KOPT-K1 (cell line): ENCODE data around the gene YIF1A.
"Not testable (repeated sequence)": the region's sequence is repeated elsewhere in the genome, so short reads cannot be mapped to it uniquely, and the experiment has no call there.

Source experiments
- H3K27ac ChIP-seq: fragments of 200-600 bp; sonication (generic); 2 replicates; pipeline ENCODE4 v1.5.1; 2016; ENCODE audit warnings: antibody characterized with exemption, mild to moderate bottlenecking, low read depth, low read length; ENCODE audit not compliant: poor library complexity, severe bottlenecking
- H3K36me3 ChIP-seq: fragments of 200-600 bp; sonication (generic); 2 replicates; pipeline ENCODE4 v1.5.1; 2017; ENCODE audit warnings: antibody characterized with exemption, mild to moderate bottlenecking, low read length, moderate library complexity; ENCODE audit not compliant: insufficient read depth
- H3K9me3 ChIP-seq: fragments of 200-600 bp; sonication (generic); 2 replicates; pipeline ENCODE4 v1.5.1; 2017; ENCODE audit warnings: antibody characterized with exemption, low read length, mild to moderate bottlenecking; ENCODE audit not compliant: insufficient read depth, poor library complexity, severe bottlenecking

YIF1A gene

GRCh38 chr11:66317322-66317722, 28.4 kb upstream of the YIF1A start:
- Histone ChIP-seq H3K27ac (peak overlapping the region; percentile 98), H3K36me3 (no peaks in the 10 kb centered on the region), H3K9me3 (no peaks in the 10 kb centered on the region)

GRCh38 chr11:66316849-66317251, 27.9 kb upstream of the YIF1A start, which contains the start of gene CD248:
Gene CD248 (minus strand): TSS chr11:66317044. CDS start chr11:66317027, 17 bp downstream.
- Histone ChIP-seq H3K9me3 (no peaks in the 10 kb centered on the region), H3K27ac (peak within 1 kb of the TSS; percentile 98), H3K36me3 (no peaks in the 10 kb centered on the region)

GRCh38 chr11:66315921-66316811, 27.2 kb upstream of the YIF1A start:
- Histone ChIP-seq H3K9me3 (no peaks in the 10 kb centered on the region), H3K27ac (peak overlapping the region; percentile 98), H3K36me3 (no peaks in the 10 kb centered on the region)

GRCh38 chr11:66315498-66315885, 26.5 kb upstream of the YIF1A start:
- H3K36me3 ChIP-seq: no peaks in the 10 kb centered on the region
- H3K9me3 ChIP-seq: no peaks in the 10 kb centered on the region
- peak overlapping the region; percentile 98 for H3K27ac ChIP-seq

- peak overlapping the region; percentile 88 for H3K27ac ChIP-seq
- H3K36me3 ChIP-seq: no peaks in the 10 kb centered on the region
- H3K9me3 ChIP-seq: no peaks in the 10 kb centered on the region
These were observed 25.9 kb upstream of the YIF1A start for GRCh38 chr11:66314561-66315497.

- no peaks in the 10 kb centered on the region for H3K9me3 ChIP-seq
- no peaks in the 10 kb centered on the region for H3K36me3 ChIP-seq
- H3K27ac ChIP-seq: peak overlapping the region; percentile 88
These were observed 25.2 kb upstream of the YIF1A start for GRCh38 chr11:66314186-66314501.

GRCh38 chr11:66313321-66314185, 24.6 kb upstream of the YIF1A start:
- H3K36me3 ChIP-seq: no peaks in the 10 kb centered on the region
- H3K9me3 ChIP-seq: no peaks in the 10 kb centered on the region
- peak overlapping the region; percentile 88 for H3K27ac ChIP-seq

GRCh38 chr11:66312549-66313320, 23.8 kb upstream of the YIF1A start:
- Histone ChIP-seq H3K36me3 (no peaks in the 10 kb centered on the region), H3K27ac (peak overlapping the region; percentile 88), H3K9me3 (no peaks in the 10 kb centered on the region)

GRCh38 chr11:66311965-66312548, 23.1 kb upstream of the YIF1A start:
- no peaks in the 10 kb centered on the region for H3K36me3 ChIP-seq
- H3K27ac ChIP-seq: peak overlapping the region; percentile 64
- H3K9me3 ChIP-seq: no peaks in the 10 kb centered on the region

- H3K36me3 ChIP-seq: no peaks in the 10 kb centered on the region
- H3K27ac ChIP-seq: peak overlapping the region; percentile 64
- H3K9me3 ChIP-seq: no peaks in the 10 kb centered on the region
These were observed 22.6 kb upstream of the YIF1A start for GRCh38 chr11:66311470-66311964.

- H3K36me3 ChIP-seq, H3K27ac ChIP-seq, H3K9me3 ChIP-seq: not testable (repeated sequence)
These were observed 22.0 kb upstream of the YIF1A start for GRCh38 chr11:66310803-66311440.

GRCh38 chr11:66310324-66310723, 21.4 kb upstream of the YIF1A start:
- H3K9me3 ChIP-seq: no peaks in the 10 kb centered on the region
- no peaks in the 10 kb centered on the region for H3K36me3 ChIP-seq

GRCh38 chr11:66309475-66309874, 20.5 kb upstream of the YIF1A start:
- no peak overlapping the region for H3K27ac ChIP-seq
- no peaks in the 10 kb centered on the region for H3K9me3 ChIP-seq

More at GRCh38 chr11:66310324-66310723, 21.4 kb upstream of the YIF1A start:
- H3K27ac ChIP-seq: no peak overlapping the region

More at GRCh38 chr11:66309475-66309874, 20.5 kb upstream of the YIF1A start:
- no peaks in the 10 kb centered on the region for H3K36me3 ChIP-seq
